Measurements from ENCODE around the gene EIF4B.

Gene EIF4B

GRCh38 chr12:52965337-52965731 lies 40.9 kb upstream of the EIF4B start:
- no peaks in the 10 kb centered on the region for H3K4me1 ChIP-seq (ENCODE audit: insufficient read depth, low read length, severe bottlenecking)
- no peaks in the 10 kb centered on the region for H4K20me1 ChIP-seq (ENCODE audit: insufficient read depth, low read length)
- no peaks in the 10 kb centered on the region for H3K79me2 ChIP-seq (ENCODE audit: insufficient read depth, low read length)
- H3K9me2 ChIP-seq (ENCODE audit: low read depth, low read length) = no peaks in the 10 kb centered on the region
- no peak overlapping the region for H2AFZ ChIP-seq (ENCODE audit: low read length)
- H3K4me3 ChIP-seq (ENCODE audit: low read depth, low read length, poor library complexity, severe bottlenecking) = no peak overlapping the region
- H3K9ac ChIP-seq (ENCODE audit: low read length) = no peak overlapping the region
- no peaks in the 10 kb centered on the region for H3F3A ChIP-seq (ENCODE audit: insufficient read depth, low read length)
- no peak overlapping the region for H3K4me2 ChIP-seq (ENCODE audit: low read length)
- no peaks in the 10 kb centered on the region for H3K36me3 ChIP-seq (ENCODE audit: insufficient read depth, low read length)
- H3K27ac ChIP-seq (ENCODE audit: low read depth, low read length, poor library complexity, severe bottlenecking) = no peak overlapping the region
- no peaks in the 10 kb centered on the region for H3K9me3 ChIP-seq (ENCODE audit: low read length)
- 0 out of 2 replicates have a peak, but pooled peaks cover 6% of the 10 kb centered on the region for H3K27me3 ChIP-seq (ENCODE audit: insufficient read depth, low read length)
- no peak for TF ChIP-seq EZH2 (IDR thresholded peaks at IDR 0.05; ENCODE audit: borderline replicate concordance, low read length)
- no peak for TF ChIP-seq CTCF (IDR thresholded peaks at IDR 0.05; ENCODE audit: low read length)

GRCh38 chr12:52969166-52969795 lies 37.0 kb upstream of the EIF4B start:
- TF ChIP-seq EZH2 (IDR thresholded peaks at IDR 0.05; ENCODE audit: borderline replicate concordance, low read length) (no peak), CTCF (IDR thresholded peaks at IDR 0.05; ENCODE audit: low read length) (no peak)
- Histone ChIP-seq H3K9ac (ENCODE audit: low read length) (no peak overlapping the region), H3K9me3 (ENCODE audit: low read length) (no peaks in the 10 kb centered on the region), H3K9me2 (ENCODE audit: low read depth, low read length) (no peaks in the 10 kb centered on the region), H4K20me1 (ENCODE audit: insufficient read depth, low read length) (no peaks in the 10 kb centered on the region), H3K4me1 (ENCODE audit: insufficient read depth, low read length, severe bottlenecking) (no peaks in the 10 kb centered on the region), H3K27ac (ENCODE audit: low read depth, low read length, poor library complexity, severe bottlenecking) (no peak overlapping the region), H3K36me3 (ENCODE audit: insufficient read depth, low read length) (no peaks in the 10 kb centered on the region), H3F3A (ENCODE audit: insufficient read depth, low read length) (no peaks in the 10 kb centered on the region), H3K79me2 (ENCODE audit: insufficient read depth, low read length) (no peaks in the 10 kb centered on the region), H3K27me3 (ENCODE audit: insufficient read depth, low read length) (0 out of 2 replicates have a peak, but pooled peaks cover 5% of the 10 kb centered on the region), H3K4me3 (ENCODE audit: low read depth, low read length, poor library complexity, severe bottlenecking) (no peak overlapping the region), H3K4me2 (ENCODE audit: low read length) (no peak overlapping the region), H2AFZ (ENCODE audit: low read length) (no peak overlapping the region)

- no peaks in the 10 kb centered on the region for H3K36me3 ChIP-seq (ENCODE audit: insufficient read depth, low read length)
- TF ChIP-seq CTCF (IDR thresholded peaks at IDR 0.05; ENCODE audit: low read length) = no peak
- no peak overlapping the region for H3K9ac ChIP-seq (ENCODE audit: low read length)
- H3K9me2 ChIP-seq (ENCODE audit: low read depth, low read length) = no peaks in the 10 kb centered on the region
- H3K79me2 ChIP-seq (ENCODE audit: insufficient read depth, low read length) = no peaks in the 10 kb centered on the region
- no peak overlapping the region for H3K4me3 ChIP-seq (ENCODE audit: low read depth, low read length, poor library complexity, severe bottlenecking)
- no peaks in the 10 kb centered on the region for H3K27me3 ChIP-seq (ENCODE audit: insufficient read depth, low read length)
- no peaks in the 10 kb centered on the region for H3F3A ChIP-seq (ENCODE audit: insufficient read depth, low read length)
- H2AFZ ChIP-seq (ENCODE audit: low read length) = no peak overlapping the region
- H3K4me1 ChIP-seq (ENCODE audit: insufficient read depth, low read length, severe bottlenecking) = no peaks in the 10 kb centered on the region
- H3K4me2 ChIP-seq (ENCODE audit: low read length) = no peak overlapping the region
- H4K20me1 ChIP-seq (ENCODE audit: insufficient read depth, low read length) = no peaks in the 10 kb centered on the region
- no peaks in the 10 kb centered on the region for H3K9me3 ChIP-seq (ENCODE audit: low read length)
- H3K27ac ChIP-seq (ENCODE audit: low read depth, low read length, poor library complexity, severe bottlenecking) = no peak overlapping the region
Measured at GRCh38 chr12:52969828-52970569, 36.3 kb upstream of the EIF4B start.
